BJ (cell line): Measurements from ENCODE around the gene HEMK1. TPM values are rescaled to one million over a fixed set of nuclear protein-coding genes. Genes with fewer than 3 reads are reported as not detected.

Experiments
- CTCF ChIA-PET: fragments of 350-600 bp; formaldehyde crosslinking; extraction: SDS; loops from one replicate; lab custom pipeline; 2021; ENCODE audit warnings: antibody characterized with exemption, inconsistent platforms; lab: Yijun Ruan, JAX
- POLR2A ChIA-PET: fragments of 300-600 bp; sonication (Branson Sonifier 250); formaldehyde crosslinking; extraction: SDS; loops from one replicate; lab custom pipeline; 2021; ENCODE audit warnings: antibody characterized with exemption; lab: Charles Lee
- DNase-seq: peaks from one replicate; pipeline ENCODE4 v3.0.0-alpha.2; 2011; ENCODE audit warnings: low read depth
- H3K27me3 ChIP-seq: 2 replicates; pipeline ENCODE4 v1.6.0; 2011; ENCODE audit warnings: low read length; ENCODE audit not compliant: control insufficient read depth, insufficient read depth
- H3K36me3 ChIP-seq: 2 replicates; pipeline ENCODE4 v1.5.1; 2011; ENCODE audit warnings: low read length; ENCODE audit not compliant: control insufficient read depth, insufficient read depth
- H3K4me3 ChIP-seq: 2 replicates; pipeline ENCODE4 v1.5.1; 2011; ENCODE audit warnings: low read depth, mild to moderate bottlenecking, control low read depth, low read length
- polyA plus RNA-seq: library from polyadenylated mRNA; depleted of rRNA; stranded (reverse); fragments of >200 nt; gene quantifications from 2 replicates; pipeline ENCODE4 v1.2.3, GENCODE V29; 2011
- TF ChIP-seq, protein P1 (sequence below): IDR thresholded peaks from 2 replicates; pipeline ENCODE4 v1.5.1; 2011; ENCODE audit warnings: low read depth, mild to moderate bottlenecking, control low read depth, inconsistent platforms, low read length, moderate library complexity; ENCODE audit not compliant: insufficient read depth

HEMK1 gene
- polyA plus RNA-seq, 1 experiment: 21.3 TPM

DNA sequence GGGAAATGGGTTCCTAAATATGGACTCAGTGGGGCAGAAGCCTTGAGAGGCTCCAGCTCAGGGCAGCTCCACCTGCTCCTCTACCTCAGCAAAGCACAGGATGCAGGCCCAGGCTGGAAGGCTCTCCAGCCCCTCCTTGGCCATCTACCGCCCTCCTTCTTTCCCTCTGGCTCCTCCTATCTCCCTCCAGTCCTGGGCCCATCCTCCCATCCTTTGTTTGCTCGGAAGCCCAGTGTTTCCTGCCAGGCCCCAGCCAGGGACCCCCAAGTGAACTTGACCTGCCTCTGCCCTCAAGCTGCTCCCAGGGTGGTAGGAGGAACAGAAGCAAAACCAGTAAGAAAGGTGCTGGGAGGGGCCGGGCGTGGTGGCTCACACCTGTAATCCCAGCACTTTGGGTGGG lies 67.7 kb downstream of the HEMK1 start:
- POLR2A ChIA-PET: no interaction called here
- H3K4me3 ChIP-seq: no peak overlapping the region
- TF ChIP-seq, protein P1, sequence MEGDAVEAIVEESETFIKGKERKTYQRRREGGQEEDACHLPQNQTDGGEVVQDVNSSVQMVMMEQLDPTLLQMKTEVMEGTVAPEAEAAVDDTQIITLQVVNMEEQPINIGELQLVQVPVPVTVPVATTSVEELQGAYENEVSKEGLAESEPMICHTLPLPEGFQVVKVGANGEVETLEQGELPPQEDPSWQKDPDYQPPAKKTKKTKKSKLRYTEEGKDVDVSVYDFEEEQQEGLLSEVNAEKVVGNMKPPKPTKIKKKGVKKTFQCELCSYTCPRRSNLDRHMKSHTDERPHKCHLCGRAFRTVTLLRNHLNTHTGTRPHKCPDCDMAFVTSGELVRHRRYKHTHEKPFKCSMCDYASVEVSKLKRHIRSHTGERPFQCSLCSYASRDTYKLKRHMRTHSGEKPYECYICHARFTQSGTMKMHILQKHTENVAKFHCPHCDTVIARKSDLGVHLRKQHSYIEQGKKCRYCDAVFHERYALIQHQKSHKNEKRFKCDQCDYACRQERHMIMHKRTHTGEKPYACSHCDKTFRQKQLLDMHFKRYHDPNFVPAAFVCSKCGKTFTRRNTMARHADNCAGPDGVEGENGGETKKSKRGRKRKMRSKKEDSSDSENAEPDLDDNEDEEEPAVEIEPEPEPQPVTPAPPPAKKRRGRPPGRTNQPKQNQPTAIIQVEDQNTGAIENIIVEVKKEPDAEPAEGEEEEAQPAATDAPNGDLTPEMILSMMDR: no peak
- no peak for DNase-seq
- peaks cover 1% of the 10 kb centered on the region; the same call in 1 of the 2 replicates for H3K36me3 ChIP-seq
- no peaks in the 10 kb centered on the region for H3K27me3 ChIP-seq
- CTCF ChIA-PET: interaction anchor here (0.8 to 0.9 kb wide), 2 partner anchors 15 to 41 kb away, joined by 3 read pairs; no protein-coding TSS in a partner anchor

DNA sequence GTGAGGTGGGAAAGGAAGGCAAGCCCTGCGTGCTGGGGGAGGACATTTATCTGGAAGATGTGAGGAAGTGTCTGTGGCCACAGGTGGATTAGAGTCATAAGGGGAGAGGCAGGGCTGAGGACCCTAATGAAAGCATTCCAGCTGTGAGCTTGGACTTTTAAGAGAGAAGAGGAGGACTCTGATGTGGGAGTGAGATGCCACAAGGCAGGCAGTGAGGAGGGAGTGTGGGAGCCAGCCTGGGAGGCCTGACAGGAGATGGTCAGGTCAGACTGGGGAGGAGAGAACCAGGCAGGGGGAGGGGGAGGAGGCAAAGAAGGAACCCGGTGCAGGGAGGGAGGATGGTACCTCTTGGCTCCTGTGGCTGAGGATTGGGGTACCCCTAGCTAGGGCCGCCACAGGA lies 68.6 kb downstream of the HEMK1 start:
- H3K27me3 ChIP-seq: no peaks in the 10 kb centered on the region
- CTCF ChIA-PET: interaction anchor here (1.7 kb wide), 1 partner anchor 10 kb away, joined by 6 read pairs; no protein-coding TSS in a partner anchor
- H3K4me3 ChIP-seq: no peak overlapping the region
- TF ChIP-seq, protein P1: no peak
- H3K36me3 ChIP-seq: peaks cover 4% of the 10 kb centered on the region
- no peak for DNase-seq
- POLR2A ChIA-PET: no interaction called here

DNA sequence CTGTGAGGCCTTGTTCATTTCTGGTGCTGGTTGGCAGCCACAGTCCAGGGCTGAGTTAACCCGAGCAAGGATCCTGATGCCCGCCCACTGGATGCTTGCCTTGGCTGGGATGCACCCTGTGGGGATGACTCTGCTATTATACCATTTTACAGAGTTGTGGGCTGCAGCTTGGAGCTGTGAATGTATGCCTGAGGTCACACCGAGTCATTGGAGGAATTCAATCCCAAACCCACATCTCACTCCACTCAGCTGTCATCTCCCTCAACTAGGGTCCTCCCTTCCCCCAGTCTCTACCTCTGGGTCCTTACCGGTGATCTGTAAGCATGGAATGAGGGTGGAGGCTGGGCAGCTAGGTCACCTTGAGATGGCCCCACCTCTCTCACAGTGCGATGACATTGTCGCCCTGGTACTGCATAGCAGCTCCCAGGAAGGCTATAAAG lies 69.8 kb downstream of the HEMK1 start:
- CTCF ChIA-PET: interaction anchor here (1.7 to 2.0 kb wide), 2 partner anchors 11 to 14 kb away, joined by 6 to 7 read pairs; no protein-coding TSS in a partner anchor
- H3K27me3 ChIP-seq: no peaks in the 10 kb centered on the region
- H3K4me3 ChIP-seq: no peak overlapping the region
- peaks cover 7% of the 10 kb centered on the region for H3K36me3 ChIP-seq
- DNase-seq: no peak
- POLR2A ChIA-PET: no interaction called here
- TF ChIP-seq, protein P1: no peak

DNA sequence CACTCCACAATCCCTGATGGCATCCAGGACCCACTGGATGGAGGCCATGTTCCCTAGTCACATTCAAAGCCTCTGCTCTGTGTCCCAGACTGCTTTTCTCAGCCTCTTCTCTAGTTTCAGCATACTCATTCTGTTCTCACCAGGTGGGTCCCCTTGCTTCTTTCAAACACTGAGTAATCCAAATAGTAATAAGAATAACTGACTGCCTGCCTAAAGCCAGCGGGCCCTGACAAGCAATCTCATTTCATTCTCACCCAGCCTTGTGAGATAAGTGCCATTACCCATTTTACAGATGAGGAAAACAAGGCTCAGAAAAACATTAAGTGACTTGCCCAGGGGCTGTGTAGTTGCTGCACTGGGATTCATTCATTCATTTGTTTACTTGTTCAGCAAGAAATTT lies 73.1 kb downstream of the HEMK1 start:
- DNase-seq: no peak
- POLR2A ChIA-PET: no interaction called here
- H3K27me3 ChIP-seq: no peaks in the 10 kb centered on the region
- H3K36me3 ChIP-seq: peaks cover 16% of the 10 kb centered on the region
- CTCF ChIA-PET: no interaction called here
- no peak overlapping the region for H3K4me3 ChIP-seq
- TF ChIP-seq, protein P1: no peak

DNA sequence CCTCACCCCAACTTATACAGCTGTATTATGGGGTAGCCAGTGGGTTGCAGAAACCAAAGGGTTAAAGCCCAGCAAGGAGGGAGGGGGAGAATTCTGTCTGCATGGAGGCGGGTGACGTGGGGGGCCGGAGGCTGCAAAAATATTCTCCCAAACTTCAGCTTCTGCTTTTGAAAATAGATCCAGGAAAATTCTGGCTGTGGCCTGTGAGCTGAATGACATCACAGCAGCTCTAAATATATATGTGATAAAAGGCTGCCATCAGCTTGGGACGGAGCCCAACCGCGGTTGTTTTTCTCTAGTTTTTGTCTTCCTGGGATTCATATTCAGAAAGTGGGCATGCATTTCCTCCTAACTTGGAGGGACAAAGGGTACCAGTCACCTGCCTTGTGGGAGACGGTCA lies 75.2 kb downstream of the HEMK1 start:
- H3K27me3 ChIP-seq: no peaks in the 10 kb centered on the region
- CTCF ChIA-PET: no interaction called here
- TF ChIP-seq, protein P1: no peak
- POLR2A ChIA-PET: no interaction called here
- DNase-seq: no peak
- peaks cover 21% of the 10 kb centered on the region for H3K36me3 ChIP-seq
- no peak overlapping the region for H3K4me3 ChIP-seq
